WTC11 (cell line): ENCODE data around the gene DOK5. TPM values are rescaled to one million over a fixed set of nuclear protein-coding genes. Genes with fewer than 3 reads are reported as not detected.

Experiments
- ATAC-seq: fragments of 200-7000 bp; cut with Tn5 transposase; 2 replicates; pipeline ENCODE4 v1.10.0; 2021; ENCODE audit warnings: mild to moderate bottlenecking, moderate library complexity
- CTCF ChIA-PET: fragments of 300-600 bp; sonication (Branson Sonifier 250); formaldehyde crosslinking; loops from one replicate; lab custom pipeline; 2021; ENCODE audit warnings: antibody characterized with exemption; lab: Charles Lee
- POLR2A ChIA-PET: fragments of 350-600 bp; sonication (Branson Sonifier 250); formaldehyde crosslinking; loops from one replicate; lab custom pipeline; 2021; ENCODE audit warnings: antibody characterized with exemption; lab: Charles Lee
- DNase-seq: peaks from one replicate; pipeline ENCODE4 v3.0.0; 2021; ENCODE audit warnings: low spot score
- H3K27ac Mint-ChIP-seq: 2 replicates; pipeline ENCODE4 v1.8.0; 2021; ENCODE audit warnings: mixed read lengths
- H3K27me3 Mint-ChIP-seq: 2 replicates; pipeline ENCODE4 v1.8.0; 2021; ENCODE audit warnings: low read depth, mild to moderate bottlenecking, moderate library complexity, mixed read lengths
- H3K36me3 Mint-ChIP-seq: 2 replicates; pipeline ENCODE4 v1.8.0; 2021; ENCODE audit warnings: mixed read lengths
- H3K4me1 Mint-ChIP-seq: 2 replicates; pipeline ENCODE4 v1.8.0; 2022; ENCODE audit warnings: mixed read lengths
- H3K4me3 Mint-ChIP-seq: 2 replicates; pipeline ENCODE4 v1.8.0; 2021; ENCODE audit warnings: mild to moderate bottlenecking, moderate library complexity, mixed read lengths
- H3K9me3 Mint-ChIP-seq: 2 replicates; pipeline ENCODE4 v1.8.0; 2021; ENCODE audit warnings: mixed read lengths
- CREB1 ChIP-seq: sonication (generic); formaldehyde crosslinking; IDR thresholded peaks from 2 replicates; pipeline ENCODE4 v1.8.0; 2023; ENCODE audit warnings: mild to moderate bottlenecking, missing genetic modification reagents
- EMX1 ChIP-seq: fragments of 250-450 bp; sonication (Bioruptor Pico); IDR thresholded peaks from 2 replicates; pipeline ENCODE4 v1.8.0; 2021; ENCODE audit warnings: mild to moderate bottlenecking
- FOXP1 ChIP-seq: sonication (generic); formaldehyde crosslinking; IDR thresholded peaks from 2 replicates; pipeline ENCODE4 v1.8.0; 2022; ENCODE audit warnings: missing genetic modification reagents, mild to moderate bottlenecking, moderate library complexity, borderline replicate concordance
- GABPB1 ChIP-seq: sonication (generic); formaldehyde crosslinking; IDR thresholded peaks from 2 replicates; pipeline ENCODE4 v1.8.1; 2023; ENCODE audit warnings: mild to moderate bottlenecking, missing genetic modification reagents
- NFATC4 ChIP-seq: fragments of 250-450 bp; sonication (Bioruptor Pico); IDR thresholded peaks from 2 replicates; pipeline ENCODE4 v1.9.0; 2021; ENCODE audit warnings: mild to moderate bottlenecking
- NFE2L1 ChIP-seq: sonication (generic); formaldehyde crosslinking; IDR thresholded peaks from 2 replicates; pipeline ENCODE4 v1.8.1; 2023; ENCODE audit warnings: missing genetic modification reagents
- NR3C1 ChIP-seq: sonication (generic); formaldehyde crosslinking; conservative IDR thresholded peaks from 2 replicates; pipeline ENCODE4 v1.8.1; 2023; ENCODE audit warnings: low read depth, mild to moderate bottlenecking, missing genetic modification reagents
- TCF7 ChIP-seq: sonication (generic); formaldehyde crosslinking; IDR thresholded peaks from 2 replicates; pipeline ENCODE4 v1.8.0; 2022; ENCODE audit warnings: mild to moderate bottlenecking, low read depth, missing genetic modification reagents, moderate library complexity
- ZNF232 ChIP-seq: sonication (generic); formaldehyde crosslinking; IDR thresholded peaks from 2 replicates; pipeline ENCODE4 v1.8.0; 2022; ENCODE audit warnings: mild to moderate bottlenecking, missing genetic modification reagents
- ZNF317 ChIP-seq: sonication (generic); formaldehyde crosslinking; IDR thresholded peaks from 2 replicates; pipeline ENCODE4 v1.8.1; 2023; ENCODE audit warnings: low read depth, mild to moderate bottlenecking, moderate library complexity, missing genetic modification reagents, borderline replicate concordance
- ZNF423 ChIP-seq: fragments of 250-450 bp; sonication (Bioruptor Pico); IDR thresholded peaks from 2 replicates; pipeline ENCODE4 v2.1.2; 2022; ENCODE audit warnings: mild to moderate bottlenecking, moderate library complexity
- total RNA-seq: library from RNA; stranded (reverse); gene quantifications from 3 replicates; pipeline ENCODE4 v1.2.3, GENCODE V29; 2021
- TF ChIP-seq, protein P1 (sequence below): fragments of 200-600 bp; IDR thresholded peaks from 2 replicates; pipeline ENCODE4 v1.8.0; 2022; ENCODE audit warnings: antibody characterized with exemption
- TF ChIP-seq, protein P2 (sequence below): sonication (generic); formaldehyde crosslinking; IDR thresholded peaks from 2 replicates; pipeline ENCODE4 v1.8.1; 2022; ENCODE audit warnings: missing genetic modification reagents, borderline replicate concordance
- TF ChIP-seq, protein P3 (sequence below): sonication (generic); formaldehyde crosslinking; conservative IDR thresholded peaks from 2 replicates; pipeline ENCODE4 v1.8.1; 2022; ENCODE audit warnings: mild to moderate bottlenecking, missing genetic modification reagents
- TF ChIP-seq, protein P4 (sequence below): fragments of 250-450 bp; sonication (Bioruptor Pico); IDR thresholded peaks from 2 replicates; pipeline ENCODE4 v1.8.0; 2021; ENCODE audit warnings: mild to moderate bottlenecking
- TF ChIP-seq, protein P5 (sequence below): sonication (generic); formaldehyde crosslinking; IDR thresholded peaks from 2 replicates; pipeline ENCODE4 v1.8.0; 2023; ENCODE audit warnings: mild to moderate bottlenecking, missing genetic modification reagents
- TF ChIP-seq, protein P6 (sequence below): sonication (generic); formaldehyde crosslinking; IDR thresholded peaks from 2 replicates; pipeline ENCODE4 v1.8.0; 2022; ENCODE audit warnings: missing genetic modification reagents

The DOK5 gene
- total RNA-seq, 1 experiment from 2014 or later, result 10.1 TPM

DNA sequence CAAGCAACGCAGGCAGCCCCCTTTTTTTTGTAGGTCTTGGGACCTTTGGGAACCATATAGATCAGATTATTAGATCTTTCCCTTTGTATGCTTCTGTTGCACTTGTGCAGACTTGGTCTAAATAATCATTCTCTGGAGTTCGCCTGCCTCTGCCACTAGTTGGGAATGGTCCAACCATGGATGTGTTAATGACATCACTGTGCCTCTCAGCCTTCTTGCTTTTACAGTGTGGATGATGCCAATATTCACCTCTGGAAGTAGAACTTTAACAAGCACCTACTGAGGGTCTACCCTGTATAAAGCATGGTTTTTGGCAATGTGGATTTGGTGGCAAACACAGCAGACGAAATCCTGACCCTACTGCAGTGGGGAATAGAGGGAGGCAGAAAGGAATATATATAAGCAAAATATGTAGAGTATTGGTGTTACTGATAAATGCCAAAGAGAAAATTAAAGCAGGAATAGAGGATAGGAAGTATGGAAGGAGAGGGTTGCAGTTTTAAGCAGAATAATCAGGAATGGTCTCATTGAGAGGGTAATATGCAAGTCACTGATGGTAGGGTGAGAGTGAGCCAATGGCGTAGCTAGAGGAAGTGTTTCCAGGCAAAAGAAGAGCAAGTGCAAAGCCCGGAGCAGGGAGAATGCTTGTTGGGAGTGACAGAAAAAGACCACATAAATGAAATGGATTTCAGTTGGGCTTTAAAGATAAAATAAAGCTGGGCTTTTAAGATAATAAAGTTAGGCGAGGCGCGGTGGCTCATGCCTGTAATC lies 97.5 kb downstream of the DOK5 start:
- no peak overlapping the region for H3K4me3 Mint-ChIP-seq
- no peak overlapping the region for H3K27ac Mint-ChIP-seq
- TF ChIP-seq ZNF232 (CRISPR knock-in tag) (no peak), ZNF317 (CRISPR knock-in tag) (no peak), NFE2L1 (CRISPR knock-in tag) (no peak), GABPB1 (no peak), CREB1 (no peak), TCF7 (CRISPR knock-in tag) (no peak), NFATC4 (CRISPR knock-in tag) (no peak), EMX1 (CRISPR knock-in tag) (no peak), FOXP1 (CRISPR knock-in tag) (no peak), ZNF423 (CRISPR knock-in tag) (no peak), NR3C1 (CRISPR knock-in tag) (no peak)
- TF ChIP-seq, protein P1, sequence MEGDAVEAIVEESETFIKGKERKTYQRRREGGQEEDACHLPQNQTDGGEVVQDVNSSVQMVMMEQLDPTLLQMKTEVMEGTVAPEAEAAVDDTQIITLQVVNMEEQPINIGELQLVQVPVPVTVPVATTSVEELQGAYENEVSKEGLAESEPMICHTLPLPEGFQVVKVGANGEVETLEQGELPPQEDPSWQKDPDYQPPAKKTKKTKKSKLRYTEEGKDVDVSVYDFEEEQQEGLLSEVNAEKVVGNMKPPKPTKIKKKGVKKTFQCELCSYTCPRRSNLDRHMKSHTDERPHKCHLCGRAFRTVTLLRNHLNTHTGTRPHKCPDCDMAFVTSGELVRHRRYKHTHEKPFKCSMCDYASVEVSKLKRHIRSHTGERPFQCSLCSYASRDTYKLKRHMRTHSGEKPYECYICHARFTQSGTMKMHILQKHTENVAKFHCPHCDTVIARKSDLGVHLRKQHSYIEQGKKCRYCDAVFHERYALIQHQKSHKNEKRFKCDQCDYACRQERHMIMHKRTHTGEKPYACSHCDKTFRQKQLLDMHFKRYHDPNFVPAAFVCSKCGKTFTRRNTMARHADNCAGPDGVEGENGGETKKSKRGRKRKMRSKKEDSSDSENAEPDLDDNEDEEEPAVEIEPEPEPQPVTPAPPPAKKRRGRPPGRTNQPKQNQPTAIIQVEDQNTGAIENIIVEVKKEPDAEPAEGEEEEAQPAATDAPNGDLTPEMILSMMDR, result no peak
- TF ChIP-seq, protein P2, sequence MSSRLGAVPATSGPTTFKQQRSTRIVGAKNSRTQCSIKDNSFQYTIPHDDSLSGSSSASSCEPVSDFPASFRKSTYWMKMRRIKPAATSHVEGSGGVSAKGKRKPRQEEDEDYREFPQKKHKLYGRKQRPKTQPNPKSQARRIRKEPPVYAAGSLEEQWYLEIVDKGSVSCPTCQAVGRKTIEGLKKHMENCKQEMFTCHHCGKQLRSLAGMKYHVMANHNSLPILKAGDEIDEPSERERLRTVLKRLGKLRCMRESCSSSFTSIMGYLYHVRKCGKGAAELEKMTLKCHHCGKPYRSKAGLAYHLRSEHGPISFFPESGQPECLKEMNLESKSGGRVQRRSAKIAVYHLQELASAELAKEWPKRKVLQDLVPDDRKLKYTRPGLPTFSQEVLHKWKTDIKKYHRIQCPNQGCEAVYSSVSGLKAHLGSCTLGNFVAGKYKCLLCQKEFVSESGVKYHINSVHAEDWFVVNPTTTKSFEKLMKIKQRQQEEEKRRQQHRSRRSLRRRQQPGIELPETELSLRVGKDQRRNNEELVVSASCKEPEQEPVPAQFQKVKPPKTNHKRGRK (CRISPR knock-in tag), result no peak
- TF ChIP-seq, protein P3, sequence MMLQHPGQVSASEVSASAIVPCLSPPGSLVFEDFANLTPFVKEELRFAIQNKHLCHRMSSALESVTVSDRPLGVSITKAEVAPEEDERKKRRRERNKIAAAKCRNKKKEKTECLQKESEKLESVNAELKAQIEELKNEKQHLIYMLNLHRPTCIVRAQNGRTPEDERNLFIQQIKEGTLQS (CRISPR knock-in tag), result no peak
- TF ChIP-seq, protein P4, sequence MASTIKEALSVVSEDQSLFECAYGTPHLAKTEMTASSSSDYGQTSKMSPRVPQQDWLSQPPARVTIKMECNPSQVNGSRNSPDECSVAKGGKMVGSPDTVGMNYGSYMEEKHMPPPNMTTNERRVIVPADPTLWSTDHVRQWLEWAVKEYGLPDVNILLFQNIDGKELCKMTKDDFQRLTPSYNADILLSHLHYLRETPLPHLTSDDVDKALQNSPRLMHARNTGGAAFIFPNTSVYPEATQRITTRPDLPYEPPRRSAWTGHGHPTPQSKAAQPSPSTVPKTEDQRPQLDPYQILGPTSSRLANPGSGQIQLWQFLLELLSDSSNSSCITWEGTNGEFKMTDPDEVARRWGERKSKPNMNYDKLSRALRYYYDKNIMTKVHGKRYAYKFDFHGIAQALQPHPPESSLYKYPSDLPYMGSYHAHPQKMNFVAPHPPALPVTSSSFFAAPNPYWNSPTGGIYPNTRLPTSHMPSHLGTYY (CRISPR knock-in tag), result no peak
- TF ChIP-seq, protein P5, sequence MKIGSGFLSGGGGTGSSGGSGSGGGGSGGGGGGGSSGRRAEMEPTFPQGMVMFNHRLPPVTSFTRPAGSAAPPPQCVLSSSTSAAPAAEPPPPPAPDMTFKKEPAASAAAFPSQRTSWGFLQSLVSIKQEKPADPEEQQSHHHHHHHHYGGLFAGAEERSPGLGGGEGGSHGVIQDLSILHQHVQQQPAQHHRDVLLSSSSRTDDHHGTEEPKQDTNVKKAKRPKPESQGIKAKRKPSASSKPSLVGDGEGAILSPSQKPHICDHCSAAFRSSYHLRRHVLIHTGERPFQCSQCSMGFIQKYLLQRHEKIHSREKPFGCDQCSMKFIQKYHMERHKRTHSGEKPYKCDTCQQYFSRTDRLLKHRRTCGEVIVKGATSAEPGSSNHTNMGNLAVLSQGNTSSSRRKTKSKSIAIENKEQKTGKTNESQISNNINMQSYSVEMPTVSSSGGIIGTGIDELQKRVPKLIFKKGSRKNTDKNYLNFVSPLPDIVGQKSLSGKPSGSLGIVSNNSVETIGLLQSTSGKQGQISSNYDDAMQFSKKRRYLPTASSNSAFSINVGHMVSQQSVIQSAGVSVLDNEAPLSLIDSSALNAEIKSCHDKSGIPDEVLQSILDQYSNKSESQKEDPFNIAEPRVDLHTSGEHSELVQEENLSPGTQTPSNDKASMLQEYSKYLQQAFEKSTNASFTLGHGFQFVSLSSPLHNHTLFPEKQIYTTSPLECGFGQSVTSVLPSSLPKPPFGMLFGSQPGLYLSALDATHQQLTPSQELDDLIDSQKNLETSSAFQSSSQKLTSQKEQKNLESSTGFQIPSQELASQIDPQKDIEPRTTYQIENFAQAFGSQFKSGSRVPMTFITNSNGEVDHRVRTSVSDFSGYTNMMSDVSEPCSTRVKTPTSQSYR (CRISPR knock-in tag), result no peak
- TF ChIP-seq, protein P6, sequence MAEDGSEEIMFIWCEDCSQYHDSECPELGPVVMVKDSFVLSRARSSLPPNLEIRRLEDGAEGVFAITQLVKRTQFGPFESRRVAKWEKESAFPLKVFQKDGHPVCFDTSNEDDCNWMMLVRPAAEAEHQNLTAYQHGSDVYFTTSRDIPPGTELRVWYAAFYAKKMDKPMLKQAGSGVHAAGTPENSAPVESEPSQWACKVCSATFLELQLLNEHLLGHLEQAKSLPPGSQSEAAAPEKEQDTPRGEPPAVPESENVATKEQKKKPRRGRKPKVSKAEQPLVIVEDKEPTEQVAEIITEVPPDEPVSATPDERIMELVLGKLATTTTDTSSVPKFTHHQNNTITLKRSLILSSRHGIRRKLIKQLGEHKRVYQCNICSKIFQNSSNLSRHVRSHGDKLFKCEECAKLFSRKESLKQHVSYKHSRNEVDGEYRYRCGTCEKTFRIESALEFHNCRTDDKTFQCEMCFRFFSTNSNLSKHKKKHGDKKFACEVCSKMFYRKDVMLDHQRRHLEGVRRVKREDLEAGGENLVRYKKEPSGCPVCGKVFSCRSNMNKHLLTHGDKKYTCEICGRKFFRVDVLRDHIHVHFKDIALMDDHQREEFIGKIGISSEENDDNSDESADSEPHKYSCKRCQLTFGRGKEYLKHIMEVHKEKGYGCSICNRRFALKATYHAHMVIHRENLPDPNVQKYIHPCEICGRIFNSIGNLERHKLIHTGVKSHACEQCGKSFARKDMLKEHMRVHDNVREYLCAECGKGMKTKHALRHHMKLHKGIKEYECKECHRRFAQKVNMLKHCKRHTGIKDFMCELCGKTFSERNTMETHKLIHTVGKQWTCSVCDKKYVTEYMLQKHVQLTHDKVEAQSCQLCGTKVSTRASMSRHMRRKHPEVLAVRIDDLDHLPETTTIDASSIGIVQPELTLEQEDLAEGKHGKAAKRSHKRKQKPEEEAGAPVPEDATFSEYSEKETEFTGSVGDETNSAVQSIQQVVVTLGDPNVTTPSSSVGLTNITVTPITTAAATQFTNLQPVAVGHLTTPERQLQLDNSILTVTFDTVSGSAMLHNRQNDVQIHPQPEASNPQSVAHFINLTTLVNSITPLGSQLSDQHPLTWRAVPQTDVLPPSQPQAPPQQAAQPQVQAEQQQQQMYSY (CRISPR knock-in tag), result no peak
- POLR2A ChIA-PET, result interaction anchor here (0.7 kb wide), 1 partner anchor 221 kb away, joined by 11 read pairs; no protein-coding TSS in a partner anchor
- CTCF ChIA-PET, result no interaction called here
- H3K4me1 Mint-ChIP-seq, result peaks cover 3% of the 10 kb centered on the region; the same call in 1 of the 2 replicates
- no peak for DNase-seq
- H3K27me3 Mint-ChIP-seq, result no peaks in the 10 kb centered on the region
- H3K9me3 Mint-ChIP-seq, result no peaks in the 10 kb centered on the region
- no peak for ATAC-seq
- H3K36me3 Mint-ChIP-seq, result no peaks in the 10 kb centered on the region
